Stimulated activated naive CD4-positive, alpha-beta T cell treated with Interleukin-2 at 50 U/mL for 16 hours (primary cell): ENCODE results near the gene INSIG1.

ENCODE experiments used
- DNase-seq: peaks from one replicate; lab custom pipeline; 2025; lab: John Stamatoyannopoulos, UW

INSIG1 gene

DNA sequence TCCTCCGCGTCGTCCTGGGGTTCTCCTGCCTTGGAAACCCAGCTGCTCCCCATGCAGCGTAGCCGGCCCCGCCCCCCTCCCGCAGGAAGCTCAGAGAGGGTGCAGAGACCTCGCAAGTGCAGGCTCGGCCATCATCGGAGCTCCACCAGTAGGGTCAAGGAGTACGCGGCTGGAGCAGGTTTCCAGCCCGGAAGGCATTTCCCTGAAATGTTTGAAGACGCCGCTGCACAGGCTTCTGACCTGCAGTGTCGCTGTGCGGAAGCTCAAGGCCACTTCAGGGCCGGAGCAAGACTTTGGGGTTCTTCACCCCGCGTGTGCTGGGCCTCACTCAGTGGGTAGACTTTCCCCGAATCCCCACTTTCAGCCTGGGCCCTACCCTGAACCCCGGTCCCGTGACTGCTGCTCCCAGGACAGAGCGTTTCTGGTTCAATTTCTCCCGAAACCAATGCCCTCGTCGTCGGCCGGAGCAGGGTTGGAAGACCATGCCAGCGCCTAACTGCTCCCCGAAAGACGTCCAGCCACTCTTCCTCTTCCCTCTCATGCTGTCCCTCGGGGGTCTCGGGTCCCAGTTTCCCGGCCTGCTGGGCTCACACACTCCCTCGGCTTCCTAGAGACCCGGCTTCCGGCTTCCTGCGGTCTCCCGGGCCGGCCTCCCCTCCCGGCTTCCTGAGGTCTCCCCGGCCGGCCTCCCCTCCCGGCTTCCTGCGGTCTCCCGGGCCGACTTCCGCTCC, 52.1 kb downstream of the INSIG1 start:
- DNase-seq = no peak

DNA sequence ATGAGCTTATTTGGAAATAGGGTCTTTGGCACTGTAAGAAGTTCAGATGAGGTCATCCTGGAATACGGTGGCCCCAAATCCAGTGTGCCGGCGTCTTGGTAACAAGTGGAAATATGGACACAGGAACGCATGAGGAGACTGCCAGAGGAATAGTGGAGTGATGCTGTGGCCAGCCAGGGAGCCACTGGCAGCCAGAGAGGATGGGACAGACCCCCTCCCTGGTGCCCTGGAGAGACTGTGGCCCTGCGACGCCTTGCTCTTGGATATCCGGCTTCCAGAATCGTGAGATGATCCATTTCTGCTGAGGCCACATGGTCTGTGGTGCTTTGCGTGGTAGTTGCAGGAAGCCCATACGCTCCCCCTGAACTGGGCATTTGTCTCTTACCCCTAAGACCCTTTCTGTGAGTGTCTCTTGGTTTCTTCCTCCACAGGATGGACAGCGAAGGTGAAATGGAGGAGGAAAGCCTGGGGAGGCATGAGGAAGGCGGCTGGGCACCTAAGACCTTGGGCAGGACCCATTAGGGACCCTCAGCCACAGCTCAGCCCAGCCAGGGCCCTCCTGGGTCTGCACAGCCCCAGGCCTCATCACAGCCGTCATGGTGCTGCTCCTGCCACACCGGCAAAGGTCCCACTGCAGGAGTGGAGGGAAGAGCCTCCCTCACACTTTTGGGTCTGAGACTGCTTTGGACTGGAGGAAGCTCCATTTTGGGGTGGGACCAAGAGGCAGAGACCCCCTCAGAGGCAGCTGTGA, 53.6 kb downstream of the INSIG1 start:
- no peak for DNase-seq

DNA sequence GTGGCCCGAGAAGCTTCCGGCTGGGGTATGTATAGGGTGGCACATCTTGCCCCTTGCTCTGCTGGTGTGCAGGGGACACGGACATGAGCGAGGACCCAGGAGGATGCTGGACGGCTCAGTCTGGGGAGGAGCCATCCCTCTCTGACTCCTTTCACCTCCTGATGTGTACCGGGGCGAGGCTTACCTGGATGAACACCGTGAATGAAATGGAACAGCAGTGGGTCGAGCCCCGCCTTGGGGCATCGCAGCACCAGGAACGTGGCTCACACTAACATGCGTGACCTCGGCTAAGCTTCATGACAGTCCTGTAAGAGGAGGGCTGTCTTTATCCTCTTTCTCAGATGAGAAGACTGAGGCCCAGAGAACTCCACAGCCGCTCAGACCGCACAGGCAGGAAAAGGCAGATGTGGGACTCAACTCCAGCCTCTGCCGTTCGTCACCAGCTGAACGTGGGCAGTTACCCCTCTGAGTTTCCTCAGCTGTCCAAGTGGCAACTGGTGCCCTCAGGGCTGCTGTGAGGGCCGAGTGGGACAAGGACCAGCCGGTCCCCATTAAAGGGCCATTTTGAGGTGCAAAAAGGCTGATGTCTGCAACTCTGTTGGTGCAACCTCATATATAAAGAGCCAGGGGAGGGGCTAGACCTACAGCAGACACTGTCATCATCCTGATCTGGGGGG, 54.5 kb downstream of the INSIG1 start:
- no peak for DNase-seq

DNA sequence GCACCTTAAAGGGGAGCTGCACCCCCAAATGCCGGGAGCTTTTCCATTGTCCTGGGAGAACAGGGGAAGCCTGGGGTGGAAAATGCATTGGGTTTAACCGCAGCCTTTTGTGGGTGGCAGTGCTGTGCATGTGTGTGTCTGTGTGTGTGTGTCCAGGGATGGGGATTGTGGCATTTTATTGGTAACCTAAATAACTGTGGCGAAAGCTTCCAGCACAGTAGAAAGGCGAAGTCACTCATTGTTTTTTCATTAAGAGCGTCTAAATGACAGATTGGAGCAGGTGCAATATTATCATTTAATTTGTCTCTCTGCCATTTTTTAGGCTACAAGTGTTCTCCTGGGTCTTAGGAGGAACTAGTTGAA, 55.1 kb downstream of the INSIG1 start:
- no peak for DNase-seq

DNA sequence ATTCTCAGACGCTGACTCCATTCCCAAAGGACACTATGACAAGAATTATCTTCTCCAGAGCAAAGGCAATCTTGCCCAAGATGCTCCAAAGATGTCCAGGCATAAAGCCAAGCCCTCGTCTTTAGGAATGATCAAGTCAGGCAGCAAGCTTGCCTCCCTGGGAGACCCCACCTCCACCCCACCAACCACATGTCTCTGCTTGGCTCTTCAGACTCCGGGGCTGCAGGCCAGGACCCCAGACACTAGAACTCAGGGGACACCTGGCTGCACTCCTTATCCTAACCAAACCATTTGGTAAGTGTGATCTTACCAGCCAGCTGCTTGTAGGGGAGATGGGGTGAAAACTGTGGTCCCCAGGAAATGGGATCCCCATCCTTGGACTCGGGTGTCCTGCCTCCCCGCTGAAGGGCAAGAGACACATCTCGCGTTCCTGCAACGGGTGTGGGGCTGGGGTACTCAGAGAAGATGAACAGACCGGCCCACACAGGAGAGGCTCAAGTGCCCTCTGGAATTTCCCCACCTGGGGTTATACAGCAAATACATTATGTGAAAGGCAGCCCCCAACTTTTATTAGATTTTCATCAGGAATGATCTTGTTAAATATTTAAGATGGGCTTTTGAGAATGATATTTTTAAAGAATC, 55.7 kb downstream of the INSIG1 start:
- no peak for DNase-seq

DNA sequence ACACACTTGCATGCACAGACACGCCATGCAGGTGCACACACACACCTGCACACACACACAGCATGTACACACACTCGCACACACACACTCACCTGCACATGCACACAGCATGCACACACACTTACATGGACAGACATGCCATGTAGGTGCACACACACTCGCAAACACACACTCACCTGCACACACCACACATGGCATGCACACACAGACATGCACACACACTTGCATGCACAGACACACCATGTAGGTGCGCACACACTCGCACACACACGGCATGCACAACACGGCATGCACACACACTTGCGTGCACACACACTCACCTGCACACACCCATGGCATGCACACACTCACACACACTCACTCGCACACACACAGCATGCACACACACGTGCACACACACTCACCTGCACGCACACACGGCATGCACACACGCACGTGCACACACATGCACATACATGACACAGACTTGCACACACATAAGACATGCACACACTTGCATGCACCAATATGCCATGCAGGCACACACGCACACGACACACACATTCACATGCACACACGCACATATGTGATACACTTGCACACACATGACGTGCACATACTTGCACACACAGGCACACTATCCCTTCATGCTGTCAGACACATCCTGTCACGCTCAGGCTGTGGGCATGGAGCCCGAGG, 56.8 kb downstream of the INSIG1 start:
- no peak for DNase-seq

DNA sequence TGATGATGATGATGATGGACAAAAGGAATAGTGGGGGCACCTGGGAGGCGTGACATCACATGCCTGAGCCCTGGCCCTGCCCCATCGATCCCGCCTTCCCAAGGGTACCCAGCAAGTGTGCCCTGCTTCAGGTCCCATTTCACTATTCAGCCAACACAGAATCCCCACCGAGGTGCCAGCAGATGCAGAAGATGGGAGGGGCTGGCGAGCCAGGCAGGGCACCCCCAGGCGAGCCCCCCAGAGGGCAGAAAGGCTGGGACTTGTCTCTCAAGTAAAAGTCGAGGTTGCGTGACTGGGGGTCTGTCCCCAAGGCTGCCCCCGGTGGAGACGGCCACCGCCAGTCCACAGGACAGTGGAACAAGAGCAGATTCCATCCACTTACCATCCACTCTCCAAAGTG, 57.5 kb downstream of the INSIG1 start:
- no peak for DNase-seq

DNA sequence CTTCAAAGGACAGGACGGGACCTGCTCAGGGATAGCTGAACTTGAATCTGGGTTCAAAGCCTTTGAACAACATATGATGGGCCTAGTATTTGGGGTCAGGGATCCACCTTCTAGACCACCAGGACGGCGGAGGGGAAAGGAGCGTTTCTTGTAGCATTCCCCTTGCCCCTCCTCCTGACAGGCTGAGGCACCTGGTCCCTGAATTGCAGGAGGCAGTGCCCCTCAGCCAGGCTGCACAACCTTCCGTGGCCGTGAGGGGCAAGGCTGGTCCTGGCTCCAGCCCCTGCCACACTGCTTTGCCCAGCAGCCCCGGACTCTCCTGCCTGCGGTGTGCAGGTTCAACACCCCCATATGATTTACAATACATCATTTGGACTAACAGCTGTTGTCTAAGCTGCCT, 58.1 kb downstream of the INSIG1 start:
- no peak for DNase-seq

DNA sequence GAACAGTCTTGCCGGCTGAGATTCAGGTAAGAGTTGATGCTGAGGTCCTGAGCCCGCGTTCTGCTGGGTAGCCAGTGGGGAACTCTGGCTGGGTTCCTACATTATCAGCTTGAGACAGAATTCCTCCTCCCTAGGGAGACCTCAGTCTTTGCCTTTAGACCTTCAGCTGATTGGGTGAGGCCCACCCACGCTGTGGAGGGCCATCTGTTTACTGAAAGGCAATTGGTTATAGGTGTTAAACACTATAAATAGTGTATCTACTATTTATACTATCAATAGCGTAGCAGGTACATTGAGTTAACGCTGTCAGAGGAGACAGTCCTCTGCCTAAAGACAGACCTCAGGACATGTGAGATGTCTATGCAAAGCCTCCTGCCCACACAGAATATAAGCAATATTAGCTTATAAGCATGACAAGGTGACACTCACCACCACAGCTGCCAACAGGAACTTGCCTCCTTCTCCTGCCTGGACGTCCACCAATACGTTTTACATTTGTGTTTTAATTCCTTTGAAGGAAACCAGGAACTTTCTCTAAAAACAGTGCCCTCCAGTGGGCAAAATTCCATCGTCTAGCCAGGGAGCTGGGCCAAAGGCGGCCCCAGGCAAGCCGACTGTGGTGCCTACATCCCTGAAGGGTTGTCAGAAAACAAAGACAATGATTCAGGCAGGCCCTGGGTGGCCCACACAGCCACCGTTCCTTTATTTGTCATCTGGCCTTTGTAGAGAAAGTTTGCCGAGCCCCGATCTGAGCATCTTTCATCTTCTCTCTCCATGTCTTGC, 58.8 kb downstream of the INSIG1 start:
- DNase-seq = no peak

DNA sequence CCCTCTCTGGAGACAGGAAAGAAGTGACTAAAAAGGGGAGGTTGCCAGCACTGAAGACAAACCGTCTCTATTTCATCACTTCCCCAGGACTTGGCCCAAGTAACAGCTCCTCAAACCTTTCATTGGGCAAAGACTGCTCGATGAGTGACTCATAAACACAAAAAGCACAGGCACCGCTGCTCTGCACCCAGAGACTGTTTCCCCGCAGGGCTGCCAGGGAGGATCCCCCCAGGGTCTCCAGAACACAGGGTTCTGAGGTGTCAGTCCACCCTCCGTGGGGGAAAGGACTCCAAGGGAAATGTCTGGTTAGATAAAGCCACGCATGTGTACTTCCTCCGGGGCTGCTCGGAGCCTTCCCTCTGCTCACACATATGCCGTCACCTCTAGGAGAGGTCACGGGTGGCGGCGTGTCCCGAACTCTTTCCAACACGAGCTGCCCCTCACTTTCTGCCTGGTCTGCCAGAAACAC, 59.9 kb downstream of the INSIG1 start:
- no peak for DNase-seq

DNA sequence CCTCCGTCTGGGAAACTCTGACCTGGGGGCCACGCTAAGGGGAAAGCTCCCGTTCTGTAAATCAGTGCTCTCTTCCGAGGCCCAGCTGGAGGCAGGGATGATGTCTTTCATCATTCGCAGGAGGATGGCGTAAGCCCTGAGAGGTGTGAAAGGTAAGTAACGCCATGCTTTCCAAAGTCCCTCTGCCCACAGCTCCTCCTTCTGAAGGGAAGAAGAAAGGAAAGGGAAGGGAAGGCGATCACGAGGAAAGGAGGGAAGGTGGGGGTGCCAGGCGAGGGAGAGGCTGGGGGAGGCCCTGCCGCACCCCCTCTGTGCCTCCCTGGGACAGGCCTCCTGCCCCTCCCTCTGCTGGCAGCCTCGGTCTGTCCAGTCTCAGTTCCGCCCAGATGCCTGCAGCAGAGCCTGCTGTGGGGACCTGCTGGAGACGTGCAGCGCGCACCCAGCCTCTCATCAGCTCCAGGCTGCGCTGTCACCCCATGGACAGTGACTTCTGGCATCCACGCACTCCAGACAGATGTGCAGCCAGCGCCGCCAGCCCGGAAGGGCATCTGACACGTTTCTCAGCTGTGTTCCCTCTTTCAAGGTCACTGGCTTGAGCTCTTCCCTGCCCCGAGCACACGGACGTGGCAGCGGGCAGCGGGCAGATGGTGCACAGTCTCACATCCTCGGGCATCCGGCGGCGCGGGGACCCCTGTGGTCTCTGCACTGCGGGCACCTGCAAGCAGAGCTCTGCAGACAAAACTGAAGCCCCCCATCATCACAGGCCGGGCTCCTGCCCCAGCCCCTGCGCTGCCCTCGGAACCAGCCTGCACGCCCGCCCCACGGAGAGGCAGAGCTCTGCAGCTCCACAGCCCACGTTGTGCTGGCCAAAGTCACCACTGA, 60.6 kb downstream of the INSIG1 start:
- no peak for DNase-seq

DNA sequence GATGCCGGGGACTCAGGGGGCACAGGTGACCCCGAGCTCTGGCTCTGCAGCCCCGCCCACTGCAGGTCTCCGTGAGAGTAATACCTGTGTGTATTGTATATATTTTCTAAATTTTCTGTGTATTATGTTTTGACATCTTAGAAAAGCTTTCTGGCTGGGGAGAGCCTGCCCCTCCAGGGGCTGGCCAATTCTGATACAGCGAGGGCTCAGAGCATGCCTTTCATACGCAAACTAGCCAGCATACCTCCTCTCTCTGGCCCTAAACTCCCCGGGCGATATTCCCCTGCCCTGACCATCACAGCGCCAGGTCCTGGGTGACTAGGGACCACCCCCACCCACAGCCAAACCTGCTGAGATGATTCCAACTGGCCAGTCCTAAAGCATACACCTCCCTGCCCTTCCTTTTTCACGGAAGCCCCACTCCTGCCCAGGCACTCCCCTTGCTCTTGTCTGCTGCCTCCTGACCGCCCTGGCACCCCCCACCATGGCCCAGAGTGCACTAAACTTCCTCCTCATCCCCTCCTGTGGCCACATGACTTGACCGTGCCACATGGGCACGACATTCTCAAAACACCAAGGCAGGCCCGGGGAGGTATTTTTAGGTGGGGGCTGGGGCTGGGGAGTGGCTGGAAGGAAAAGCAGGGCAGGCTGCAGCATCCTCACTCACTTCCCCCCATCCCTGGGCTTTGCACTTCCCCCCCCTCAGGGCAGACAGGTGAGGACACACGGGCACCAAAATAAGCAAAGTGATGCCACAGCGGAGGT, 61.5 kb downstream of the INSIG1 start:
- no peak for DNase-seq
